Measurements from ENCODE around the gene TTC33.
"Not testable (repeated sequence)": the region's sequence is repeated elsewhere in the genome, so short reads cannot be mapped to it uniquely, and the experiment has no call there.

TTC33 gene

DNA sequence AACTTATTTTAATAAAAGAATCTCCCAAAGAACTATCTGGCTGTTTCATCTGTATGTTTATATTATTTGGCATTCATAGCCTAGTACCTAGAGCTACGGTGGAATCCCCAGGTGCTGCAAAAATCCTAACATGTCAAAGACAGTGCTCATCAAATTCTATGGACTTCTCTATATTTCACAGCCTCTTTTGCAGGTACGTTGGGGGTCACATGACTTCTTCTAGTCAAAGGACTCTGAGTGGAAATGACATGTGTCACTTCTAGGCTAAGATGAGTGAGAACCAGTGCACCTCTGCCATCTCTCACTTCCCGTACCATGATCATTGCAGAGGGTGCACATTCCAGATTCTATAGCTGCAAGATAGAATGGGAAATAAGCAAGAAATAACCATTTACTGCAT, 148.6 kb downstream of the TTC33 start:
- DNase-seq (ENCODE audit: low read depth), result no peak

DNA sequence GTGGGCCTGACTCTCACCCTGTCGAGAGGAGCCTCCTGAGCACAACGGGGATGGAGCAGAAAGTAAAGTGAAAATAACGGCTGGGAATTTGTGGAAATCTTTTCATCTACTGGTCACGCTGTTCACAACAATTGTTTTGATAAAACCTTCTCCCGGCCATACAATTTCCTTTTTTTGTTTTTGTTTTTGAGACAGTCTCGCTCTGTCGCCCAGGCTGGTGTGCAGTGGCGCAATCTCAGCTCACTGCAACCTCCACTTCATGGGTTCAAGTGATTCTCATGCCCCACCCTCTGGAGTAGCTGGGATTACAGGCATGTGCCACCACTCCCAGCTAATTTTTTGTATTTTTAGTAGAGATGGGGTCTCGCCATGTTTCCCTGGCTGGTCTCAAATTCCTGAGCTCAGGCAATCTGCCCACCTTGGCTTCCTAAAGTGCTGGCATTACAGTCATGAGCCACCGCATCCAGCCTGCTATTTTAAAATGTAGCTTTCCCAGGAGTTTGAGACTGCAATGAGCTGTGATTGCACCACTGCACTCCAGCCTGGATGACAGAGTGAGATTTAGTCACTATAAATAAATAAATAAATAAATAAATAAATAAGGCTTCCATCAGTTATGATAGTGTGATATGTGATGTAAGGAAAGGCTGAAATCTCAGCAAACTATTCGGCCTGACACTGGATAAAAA, 149.5 kb downstream of the TTC33 start:
- DNase-seq (ENCODE audit: low read depth), result peak; percentile 26

DNA sequence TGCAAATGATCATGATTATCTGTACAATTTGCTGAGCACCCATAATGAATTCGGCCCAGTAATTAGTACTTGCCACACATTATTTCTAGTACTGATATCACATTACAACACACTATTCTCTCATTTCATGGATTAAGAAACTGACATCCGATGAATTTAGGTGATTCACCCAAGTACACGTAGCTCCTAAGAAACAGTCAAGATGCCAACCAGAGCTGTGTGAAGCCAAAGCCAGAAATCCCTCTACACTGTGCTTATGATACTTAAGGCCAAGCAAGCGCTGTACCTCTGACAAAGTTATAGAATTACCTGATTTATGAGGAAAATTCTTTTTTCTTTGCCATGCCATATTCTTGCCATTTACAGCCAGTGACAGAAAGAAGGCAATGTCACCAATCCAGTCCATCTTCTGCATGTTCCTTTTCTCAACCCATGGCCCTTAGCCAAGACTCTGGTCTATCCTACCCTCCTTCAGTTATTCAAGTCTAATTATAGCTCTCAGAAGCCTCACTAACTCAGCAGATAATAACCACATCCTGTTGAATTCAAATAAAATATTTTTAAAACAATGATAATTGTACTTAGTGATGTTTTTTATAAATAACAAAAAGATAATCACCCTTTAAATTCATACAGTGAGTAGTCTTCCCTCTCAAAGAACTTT, 150.3 kb downstream of the TTC33 start:
- DNase-seq (ENCODE audit: low read depth), result peak; percentile 77

DNA sequence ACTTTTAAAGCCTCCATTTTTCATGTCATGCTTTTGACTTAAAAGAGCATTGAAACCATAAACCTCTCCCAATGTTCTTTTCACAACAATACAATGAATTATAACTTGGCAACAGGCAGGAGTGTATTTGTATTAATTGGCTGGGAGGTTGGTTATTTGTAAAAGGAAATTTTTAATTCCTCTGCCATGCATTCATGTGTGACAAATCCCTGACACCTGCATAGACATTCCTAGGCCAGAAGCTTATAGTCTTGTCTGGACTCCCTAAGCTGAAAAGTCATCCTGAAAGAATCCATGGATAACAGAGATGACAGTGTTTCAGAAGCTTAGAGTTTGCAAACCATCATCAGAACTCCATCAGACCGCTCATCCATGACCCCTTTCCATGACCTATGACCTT, 152.4 kb downstream of the TTC33 start:
- DNase-seq (ENCODE audit: low read depth), result peak; percentile 64

DNA sequence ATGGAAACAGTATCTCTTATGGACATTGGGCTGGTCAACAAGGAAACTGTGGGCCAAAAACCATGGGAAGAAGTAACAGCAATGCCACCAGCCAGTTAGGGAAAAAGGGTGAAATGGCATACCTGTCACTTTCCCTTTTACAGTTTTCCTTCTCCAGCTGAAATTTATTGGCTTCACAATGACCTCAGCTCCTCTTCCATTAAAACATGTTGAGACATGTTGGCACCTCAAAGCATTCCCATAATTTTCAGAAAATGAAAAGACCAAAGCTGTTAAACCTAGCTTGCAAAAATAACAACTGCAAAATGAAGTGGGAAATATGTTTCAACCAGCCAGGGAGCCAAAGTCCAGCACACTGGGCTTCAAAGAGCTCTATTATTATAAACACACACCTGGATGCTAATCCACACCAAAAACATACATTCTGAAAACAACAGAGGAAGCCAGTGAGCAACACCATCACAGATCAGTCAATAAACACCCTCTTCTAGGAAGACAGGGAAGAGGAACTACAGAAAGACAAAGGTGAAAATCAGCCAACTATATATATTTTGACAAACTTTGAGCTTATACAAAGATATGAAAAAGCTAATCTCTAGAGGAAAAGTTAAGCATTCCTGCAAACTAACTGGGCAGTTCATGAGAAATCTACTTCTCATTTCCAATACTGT, 154.4 kb downstream of the TTC33 start:
- DNase-seq (ENCODE audit: low read depth), result no peak

DNA sequence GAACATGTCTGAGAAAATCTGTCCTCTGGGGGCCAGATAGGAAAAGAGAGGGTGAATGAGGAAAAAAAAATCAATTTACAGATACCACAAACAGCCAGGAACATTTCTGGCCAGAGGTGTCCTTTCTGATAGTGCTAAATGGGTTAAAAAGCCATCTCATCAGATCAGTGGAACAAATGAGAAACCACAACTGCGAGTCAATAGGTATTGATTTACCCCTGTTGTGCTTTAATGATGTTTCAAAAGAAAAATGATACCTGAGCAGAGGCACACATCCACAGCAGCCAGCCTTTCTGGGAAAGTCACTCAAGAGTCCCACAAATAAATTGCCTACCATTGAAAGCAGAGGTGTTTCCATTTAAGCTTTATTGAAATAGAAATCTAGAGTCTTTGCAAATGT, 155.4 kb downstream of the TTC33 start:
- DNase-seq (ENCODE audit: low read depth), result no peak

DNA sequence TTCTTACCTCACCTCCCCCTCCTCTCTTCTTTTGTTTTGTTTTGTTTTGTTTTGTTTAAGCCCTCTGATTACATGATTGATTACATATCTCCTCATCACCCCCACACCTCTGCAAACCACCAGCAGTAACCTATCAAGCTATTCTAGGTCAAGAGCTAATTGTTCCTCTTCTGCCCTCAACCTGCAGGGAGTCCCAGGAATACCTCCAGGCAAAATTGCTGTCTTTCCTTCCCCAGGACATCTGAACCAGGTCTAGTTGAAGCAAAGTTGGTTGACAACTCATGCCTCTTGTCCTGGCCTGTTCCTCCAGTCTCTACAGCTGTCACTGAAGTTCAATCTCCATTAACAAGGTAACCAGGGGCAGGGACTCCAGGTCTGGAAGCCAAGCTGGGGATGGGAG, 156.1 kb downstream of the TTC33 start:
- no peak for DNase-seq (ENCODE audit: low read depth)

DNA sequence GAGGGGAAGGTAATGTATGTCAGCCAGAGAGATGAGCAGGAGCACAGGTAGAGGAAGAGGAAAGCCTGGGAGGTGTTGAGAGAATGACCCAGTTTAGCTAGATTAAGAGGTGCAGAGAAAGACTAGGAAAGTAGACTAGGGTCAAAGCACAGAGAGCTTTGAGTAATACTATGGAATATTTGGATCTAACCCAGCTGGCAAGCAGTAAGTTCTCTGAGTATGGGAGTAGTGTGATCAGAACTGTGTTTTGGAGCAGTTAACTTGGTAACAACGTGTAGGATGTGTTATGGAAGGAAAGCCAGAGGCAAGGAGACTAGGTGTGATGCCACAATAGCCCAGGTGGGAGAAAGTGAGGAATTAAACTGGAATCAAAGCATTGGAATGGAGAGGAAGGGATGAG, 160.9 kb downstream of the TTC33 start:
- peak; percentile 62 for DNase-seq (ENCODE audit: low read depth)

DNA sequence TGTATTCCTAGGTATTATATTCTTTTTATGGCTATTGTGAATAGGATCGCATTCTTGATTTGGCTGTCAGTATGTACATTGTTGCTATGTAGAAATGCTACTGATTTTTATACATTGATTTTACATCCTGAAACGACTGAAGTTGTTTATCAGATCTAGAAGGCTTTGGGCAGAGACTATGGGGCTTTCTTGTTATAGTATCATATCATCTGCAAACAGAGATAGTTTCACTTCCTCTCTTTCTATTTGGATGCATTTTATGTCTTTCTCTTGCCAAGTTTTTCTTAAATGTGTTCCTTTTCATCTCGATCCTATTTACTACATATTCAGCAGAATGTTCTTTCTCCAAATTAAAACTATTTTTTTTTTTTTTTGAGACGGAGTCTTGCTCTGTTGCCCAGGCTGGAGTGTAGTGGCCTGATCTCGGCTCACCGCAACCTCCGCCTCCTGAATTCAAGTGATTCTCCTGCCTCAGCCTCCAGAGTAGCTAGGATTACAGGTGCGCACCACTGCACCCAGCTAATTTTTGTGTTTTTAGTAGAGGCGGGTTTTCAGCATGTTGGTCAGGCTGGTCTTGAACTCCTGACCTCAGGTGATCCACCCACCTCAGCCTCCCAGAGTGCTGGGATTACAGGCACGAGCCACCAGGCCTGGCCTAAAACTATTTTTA, 163.9 kb downstream of the TTC33 start:
- not testable (repeated sequence) for DNase-seq (ENCODE audit: low read depth)

DNA sequence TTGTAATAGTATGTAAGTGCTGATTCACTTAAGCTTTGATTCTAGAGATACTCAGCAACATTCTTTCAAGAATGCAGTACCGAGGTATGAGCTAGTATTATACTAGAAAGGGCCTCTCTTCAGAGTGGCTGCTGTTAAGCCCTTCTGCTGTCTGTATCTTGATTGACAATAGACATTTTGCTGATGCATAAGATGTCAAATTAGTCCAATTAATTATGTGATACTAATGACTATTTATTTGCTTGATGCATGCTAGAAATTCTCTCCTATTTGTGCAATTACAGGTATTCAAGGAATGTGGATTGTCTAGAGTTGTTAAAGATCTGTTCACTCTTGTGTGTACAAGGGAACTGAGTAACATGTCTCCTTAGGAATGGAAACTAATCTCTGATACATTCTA, 168.4 kb downstream of the TTC33 start:
- peak; percentile 52 for DNase-seq (ENCODE audit: low read depth)

DNA sequence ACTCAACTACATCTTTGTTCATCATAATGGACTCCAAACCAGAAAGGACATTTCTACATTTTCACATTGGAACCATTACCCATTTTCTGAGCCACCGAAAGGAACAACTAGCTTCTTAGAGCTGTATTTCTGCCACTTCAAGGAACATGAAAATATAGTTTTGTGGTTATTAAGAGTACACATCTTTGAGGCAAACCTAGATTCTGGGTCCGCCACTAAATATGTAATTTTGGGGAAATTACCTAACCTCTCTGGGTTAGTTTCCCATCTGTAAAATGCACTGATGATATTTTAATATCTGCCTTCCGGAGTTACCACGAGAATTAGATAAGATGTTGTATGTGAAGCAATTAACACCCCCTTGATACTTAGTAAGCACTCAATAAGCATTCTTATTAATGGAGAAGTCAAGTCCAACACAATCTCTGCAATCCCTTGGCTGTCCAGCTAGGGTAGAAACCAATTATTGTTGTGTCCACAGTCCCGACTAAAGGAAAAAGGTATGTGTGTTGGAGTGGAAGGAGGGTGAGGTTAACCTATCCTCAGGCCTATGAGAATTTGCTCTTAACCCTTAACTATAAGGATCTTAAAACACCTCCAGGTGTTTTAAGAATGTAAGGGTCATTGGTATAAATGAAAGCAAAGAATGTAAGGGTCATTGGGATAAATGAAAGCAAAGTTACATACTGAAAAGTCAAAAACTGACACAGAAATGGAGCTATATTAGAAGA, 170.1 kb downstream of the TTC33 start:
- DNase-seq (ENCODE audit: low read depth), result no peak

DNA sequence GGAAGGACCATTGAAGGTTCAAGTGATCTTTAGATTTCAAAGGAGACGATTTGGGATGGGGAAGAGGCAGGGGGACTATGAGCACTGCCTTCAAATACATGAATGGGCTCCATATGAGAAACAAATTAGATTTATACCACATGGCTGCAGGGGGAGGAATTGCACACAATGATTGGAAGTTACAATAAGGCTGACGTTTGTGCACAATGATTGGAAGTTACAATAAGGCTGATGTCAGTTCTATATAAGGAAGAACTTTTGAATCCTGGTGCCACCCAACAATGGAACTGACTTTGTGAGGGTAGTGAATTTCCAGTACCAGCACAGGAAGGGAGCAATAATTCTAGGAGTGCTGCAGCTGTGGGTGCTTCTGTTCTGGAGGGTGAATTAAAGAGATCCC, 171.7 kb downstream of the TTC33 start:
- no peak for DNase-seq (ENCODE audit: low read depth)

DNA sequence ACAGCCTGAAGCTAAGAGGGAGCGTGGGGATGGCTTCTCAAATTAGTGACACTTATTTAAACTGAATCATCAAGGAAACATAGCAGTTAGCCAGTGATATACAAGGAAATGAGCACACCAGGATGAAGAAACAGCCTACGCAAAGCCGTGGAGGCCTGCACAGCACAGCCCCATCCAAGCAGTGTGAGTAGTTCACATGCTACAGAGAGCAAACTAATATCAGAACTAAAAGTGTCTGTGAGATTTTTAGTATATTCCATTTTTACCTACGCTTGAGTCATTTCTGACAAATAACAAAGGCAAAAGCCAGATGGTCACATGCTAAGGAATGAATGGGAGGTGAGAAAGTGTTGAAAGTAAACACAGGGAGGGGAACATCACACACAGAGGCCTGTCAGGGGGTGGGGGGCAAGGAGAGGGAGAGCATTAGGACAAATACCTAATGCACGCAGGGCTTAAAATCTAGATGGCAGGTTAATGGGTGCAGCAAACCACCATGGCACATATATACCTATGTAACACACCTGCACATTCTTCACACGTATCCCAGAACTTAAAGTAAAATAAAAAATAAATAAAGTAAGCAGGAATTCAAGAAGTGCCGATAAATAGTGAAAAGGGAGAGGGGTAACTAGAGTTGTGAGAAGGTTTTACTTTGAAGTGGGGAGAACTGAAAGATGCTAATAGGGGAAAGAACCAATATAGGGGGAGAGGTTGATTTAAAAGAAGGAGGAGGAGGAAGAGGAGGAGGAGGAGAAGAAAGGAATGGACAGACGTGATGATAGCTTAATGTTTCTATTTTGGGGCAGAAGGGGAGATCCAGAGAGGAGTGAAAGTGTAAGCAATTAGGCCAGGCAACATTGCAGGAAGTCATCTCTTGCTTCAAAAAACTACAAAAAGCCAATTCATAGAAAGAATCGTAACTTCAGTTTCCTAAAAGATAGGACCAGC, 177.0 kb downstream of the TTC33 start:
- peak; percentile 36 for DNase-seq (ENCODE audit: low read depth)

DNA sequence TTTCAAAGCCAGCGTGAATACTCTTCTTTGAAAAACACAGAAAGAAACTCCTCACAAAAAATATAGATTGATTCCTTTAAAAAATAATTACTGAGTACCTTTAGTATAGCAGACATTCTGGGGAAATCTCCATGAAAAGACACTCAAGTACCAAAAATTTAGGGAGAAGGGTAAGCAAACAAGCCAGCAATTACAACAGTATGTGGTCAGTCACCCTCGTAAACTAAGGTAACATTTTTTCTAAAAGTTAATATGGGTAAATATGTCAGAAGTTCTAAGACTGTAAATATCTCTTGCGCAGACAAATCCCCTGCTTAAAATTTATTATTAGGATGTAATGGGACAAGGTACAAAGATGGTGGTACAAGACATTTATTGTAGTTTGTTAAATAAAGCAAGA, 178.0 kb downstream of the TTC33 start:
- DNase-seq (ENCODE audit: low read depth), result no peak

DNA sequence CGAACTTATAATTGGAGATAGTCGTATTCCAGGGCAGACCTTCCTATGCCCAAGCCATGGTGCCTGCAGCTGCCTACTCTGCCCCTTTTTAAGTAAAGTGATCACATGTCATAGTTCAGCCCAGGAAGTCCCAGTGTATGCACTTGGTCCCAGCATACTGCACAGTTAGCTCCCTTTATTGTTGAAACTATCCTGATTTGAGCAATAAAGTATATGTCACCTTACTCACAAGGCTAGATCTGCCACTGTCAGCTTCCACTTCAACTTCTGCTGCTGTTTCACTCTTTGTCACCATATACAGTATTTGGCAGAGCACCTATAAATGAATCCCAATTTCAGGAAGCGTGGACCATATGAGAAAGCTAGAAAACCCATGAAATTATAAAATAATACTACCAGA, 179.8 kb downstream of the TTC33 start:
- no peak for DNase-seq (ENCODE audit: low read depth)

DNA sequence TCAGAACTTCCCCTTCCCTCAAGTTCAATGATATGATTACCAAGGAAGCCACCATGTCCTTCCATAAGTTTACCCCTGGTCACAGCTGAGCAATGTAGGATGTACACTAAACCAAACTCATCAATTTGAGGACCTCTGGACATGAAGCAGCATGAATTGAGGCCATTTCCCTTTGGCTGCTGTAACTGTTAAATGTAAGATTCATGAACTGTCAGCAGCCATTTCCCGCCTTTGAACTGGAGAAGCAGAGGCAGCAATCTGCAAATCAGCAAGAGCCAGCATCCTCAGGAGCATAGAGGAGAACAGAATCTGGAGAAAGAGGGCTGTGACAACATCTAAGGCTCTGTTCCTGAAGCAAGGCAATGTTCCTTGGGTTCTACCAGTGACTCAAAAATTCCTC, 180.3 kb downstream of the TTC33 start:
- no peak for DNase-seq (ENCODE audit: low read depth)

DNA sequence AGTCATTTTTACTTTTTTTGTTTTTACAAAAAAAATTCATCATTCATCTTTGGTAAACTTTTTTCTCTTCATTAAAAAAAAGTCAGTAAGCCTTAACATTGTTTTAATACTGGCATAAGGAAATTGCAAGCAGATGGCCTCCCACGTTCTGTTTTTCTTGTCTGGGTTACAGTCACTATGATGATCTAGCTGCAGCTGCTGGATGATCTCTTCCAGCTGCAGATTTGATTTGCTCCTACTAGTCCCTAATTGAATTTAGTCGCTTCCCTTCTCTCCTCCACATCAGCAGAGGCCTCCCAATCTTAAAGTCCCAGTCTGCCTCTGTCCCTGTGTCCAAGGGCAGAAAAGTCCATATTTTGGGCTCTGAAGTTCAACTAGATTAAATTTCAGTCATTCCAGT, 182.8 kb downstream of the TTC33 start:
- DNase-seq (ENCODE audit: low read depth), result peak; percentile 74

DNA sequence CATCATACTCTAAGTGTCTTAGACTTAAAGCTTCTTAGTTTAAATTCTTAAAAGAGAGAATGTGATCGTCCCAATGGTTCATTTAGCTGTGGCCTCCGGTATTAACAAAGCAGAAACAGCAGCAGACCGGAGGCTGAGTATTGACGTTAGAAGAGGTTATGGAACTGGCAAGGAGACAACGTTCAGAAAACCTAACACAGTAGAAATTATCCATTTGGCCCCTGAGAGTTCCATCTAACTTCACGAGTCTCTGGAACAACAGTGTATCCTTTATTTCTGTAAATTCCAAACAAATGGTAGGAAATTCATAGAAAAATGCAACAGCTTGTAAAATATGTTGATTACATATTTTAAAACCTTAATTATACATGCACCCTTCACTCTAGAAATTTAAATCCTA, 183.4 kb downstream of the TTC33 start:
- no peak for DNase-seq (ENCODE audit: low read depth)

DNA sequence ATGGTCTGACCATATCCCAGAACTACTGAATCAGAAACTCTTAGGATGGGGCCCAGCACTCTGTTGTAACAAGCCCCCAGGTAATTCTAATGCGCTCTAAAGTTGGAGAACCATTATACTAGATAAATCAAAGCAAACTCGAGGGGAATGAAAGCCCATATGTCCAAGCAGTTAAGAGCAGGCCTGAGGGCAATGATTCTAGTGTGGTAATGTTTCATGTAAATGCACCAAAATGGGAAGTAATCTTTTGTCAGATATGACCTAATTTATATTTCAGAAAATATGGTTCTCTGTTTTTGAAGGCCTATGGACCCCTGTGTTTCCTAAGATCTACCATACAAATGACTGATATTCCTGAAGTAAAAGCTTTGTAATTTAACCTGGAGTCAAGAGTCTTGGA, 184.0 kb downstream of the TTC33 start:
- no peak for DNase-seq (ENCODE audit: low read depth)

DNA sequence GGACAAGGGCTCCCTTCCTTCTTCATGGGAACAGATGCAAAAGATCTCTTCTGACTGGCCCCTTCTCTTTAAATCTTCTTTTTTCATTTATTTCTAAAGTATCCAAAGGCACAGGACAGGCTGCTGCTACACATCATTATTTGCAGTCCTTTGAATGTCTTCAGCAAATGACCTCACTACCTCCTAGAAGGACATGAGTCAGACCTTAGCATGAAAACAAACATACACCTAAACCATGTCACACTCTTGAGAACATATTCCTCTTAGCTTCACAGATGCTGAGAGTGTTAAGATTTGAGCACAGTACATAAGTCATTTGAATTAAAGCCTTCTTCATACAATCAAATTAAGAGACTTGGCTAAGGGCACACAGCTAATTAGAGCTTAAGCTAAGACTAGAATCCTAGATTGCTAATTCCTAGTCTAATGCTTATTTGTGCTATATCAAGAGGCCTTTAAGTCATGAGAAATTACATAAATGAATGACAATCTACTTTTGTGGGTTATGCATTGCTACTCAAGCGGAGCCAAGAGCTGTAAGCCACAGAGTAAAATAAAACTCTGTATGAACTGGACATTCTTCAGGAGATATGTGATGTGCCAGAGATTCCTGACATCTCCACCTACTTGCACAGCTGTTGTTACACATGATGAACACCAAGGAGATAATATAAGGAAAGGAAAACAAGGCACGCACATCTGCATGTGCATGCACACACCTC, 185.2 kb downstream of the TTC33 start:
- DNase-seq (ENCODE audit: low read depth), result peak; percentile 72
